NT2/D1 (cell line): ENCODE results near the gene PCP2.

Experiments used
- SUZ12 ChIP-seq: IDR thresholded peaks from 2 replicates; pipeline ENCODE4 v1.6.1; 2011; ENCODE audit not compliant: insufficient read length, insufficient read depth; ENCODE audit errors: extremely low read depth
- YY1 ChIP-seq: IDR thresholded peaks from 2 replicates; pipeline ENCODE4 v1.6.1; 2011; ENCODE audit not compliant: insufficient read length, insufficient read depth
- ZNF274 ChIP-seq: IDR thresholded peaks from 2 replicates; pipeline ENCODE4 v1.6.1; 2011; ENCODE audit warnings: mild to moderate bottlenecking, low read depth, low read length

DNA sequence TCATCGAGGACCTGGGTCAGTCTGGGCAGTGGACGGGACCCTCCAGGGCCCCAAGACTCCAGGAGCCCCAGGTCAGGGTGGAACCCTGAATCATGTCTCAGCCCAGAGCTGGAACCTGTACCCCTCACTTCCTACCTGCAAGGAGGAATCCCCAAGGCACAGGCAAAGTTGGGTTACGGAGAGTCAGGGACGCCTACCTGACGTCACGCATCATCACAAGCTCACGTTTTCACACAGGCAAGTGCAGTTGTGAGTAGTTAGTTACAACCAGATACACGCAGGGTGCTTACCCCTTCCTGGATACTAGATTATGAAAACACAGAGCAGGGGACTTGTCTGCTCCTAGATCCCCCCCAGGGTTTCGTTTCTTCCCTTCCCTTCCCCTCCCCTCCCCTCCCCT, 37.3 kb upstream of the PCP2 start:
- TF ChIP-seq ZNF274 (no peak), YY1 (no peak), SUZ12 (no peak)
